ENCODE measurements around the gene TENM4. TPM values are rescaled to one million over a fixed set of nuclear protein-coding genes. Genes with fewer than 3 reads are reported as not detected.

Gene TENM4
- total RNA-seq, 4 donors from 2014 or later: 5.5 to 12.3 (median 8.9) TPM

DNA sequence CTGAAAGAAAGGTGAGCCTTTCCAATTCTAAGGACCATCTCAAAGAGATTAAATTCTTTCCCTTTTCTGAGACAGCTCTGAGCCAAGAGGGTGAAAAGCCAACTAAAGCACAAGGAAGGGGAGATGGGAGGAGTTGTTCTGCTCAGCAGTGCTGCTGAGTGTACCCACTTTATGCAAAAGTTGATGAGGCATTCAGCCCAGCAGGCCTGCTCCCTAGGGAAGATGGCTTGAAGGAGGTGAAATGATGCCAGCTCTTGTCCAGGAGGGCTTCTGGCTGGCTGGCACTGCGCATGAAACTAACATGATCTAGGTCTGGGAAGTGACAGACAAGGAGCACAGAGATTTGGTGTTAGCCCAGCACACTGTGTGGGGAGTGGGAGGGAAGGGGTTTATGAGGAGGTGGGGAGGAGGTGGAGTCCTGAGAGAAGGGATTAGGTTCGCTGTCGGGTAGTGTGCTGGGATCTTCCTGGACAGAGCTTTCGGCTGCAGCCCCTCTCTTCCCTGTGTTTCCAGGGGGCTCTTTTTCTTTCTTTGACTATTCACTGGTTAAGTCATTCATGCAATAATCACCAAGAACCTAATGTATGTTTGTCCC lies 640.6 kb downstream of the TENM4 start:
- TF ChIP-seq, protein P1, sequence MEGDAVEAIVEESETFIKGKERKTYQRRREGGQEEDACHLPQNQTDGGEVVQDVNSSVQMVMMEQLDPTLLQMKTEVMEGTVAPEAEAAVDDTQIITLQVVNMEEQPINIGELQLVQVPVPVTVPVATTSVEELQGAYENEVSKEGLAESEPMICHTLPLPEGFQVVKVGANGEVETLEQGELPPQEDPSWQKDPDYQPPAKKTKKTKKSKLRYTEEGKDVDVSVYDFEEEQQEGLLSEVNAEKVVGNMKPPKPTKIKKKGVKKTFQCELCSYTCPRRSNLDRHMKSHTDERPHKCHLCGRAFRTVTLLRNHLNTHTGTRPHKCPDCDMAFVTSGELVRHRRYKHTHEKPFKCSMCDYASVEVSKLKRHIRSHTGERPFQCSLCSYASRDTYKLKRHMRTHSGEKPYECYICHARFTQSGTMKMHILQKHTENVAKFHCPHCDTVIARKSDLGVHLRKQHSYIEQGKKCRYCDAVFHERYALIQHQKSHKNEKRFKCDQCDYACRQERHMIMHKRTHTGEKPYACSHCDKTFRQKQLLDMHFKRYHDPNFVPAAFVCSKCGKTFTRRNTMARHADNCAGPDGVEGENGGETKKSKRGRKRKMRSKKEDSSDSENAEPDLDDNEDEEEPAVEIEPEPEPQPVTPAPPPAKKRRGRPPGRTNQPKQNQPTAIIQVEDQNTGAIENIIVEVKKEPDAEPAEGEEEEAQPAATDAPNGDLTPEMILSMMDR (IDR thresholded peaks at IDR 0.05): no peak
- TF ChIP-seq POLR2AphosphoS5 (IDR thresholded peaks at IDR 0.05) (no peak), POLR2A (IDR thresholded peaks at IDR 0.05) (no peak), EP300 (IDR thresholded peaks at IDR 0.05) (no peak)
- H3K27me3 ChIP-seq: no peaks in the 10 kb centered on the region
- H3K27ac ChIP-seq: peak overlapping the region in 3 of 4 donors; percentile 75 to 80 (median 79)
- no peak for ATAC-seq
- no peak overlapping the region for H3K4me3 ChIP-seq
- no peaks in the 10 kb centered on the region for H3K36me3 ChIP-seq
- WGBS, 2 donors (ENCODE audit: low coverage in 1 of 2): 95 to 98% methylated on average over 4 of the region's 4 CpGs
- H3K9me3 ChIP-seq: no peaks in the 10 kb centered on the region
- H3K4me1 ChIP-seq: peaks cover 29 to 63% (median 35%) of the 10 kb centered on the region in 3 donors

DNA sequence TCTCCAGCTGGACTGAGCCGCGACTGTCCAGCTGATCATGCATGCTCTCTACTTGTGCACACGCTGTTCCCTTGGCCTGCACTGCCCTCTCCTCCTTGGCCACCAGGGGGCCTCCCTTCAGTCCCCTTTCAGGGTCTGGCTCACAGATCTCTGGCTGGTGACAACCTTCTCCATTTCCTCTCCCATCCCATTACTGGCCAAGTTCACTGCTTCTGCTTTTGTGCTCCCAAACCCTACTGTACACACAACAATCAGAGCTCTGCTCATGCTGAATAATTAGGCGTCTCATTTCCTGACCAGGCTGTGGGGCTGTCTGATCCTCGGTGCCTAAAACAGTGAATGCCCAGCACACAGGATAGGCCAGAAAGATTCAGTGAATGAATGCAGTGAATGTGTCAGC lies 642.2 kb downstream of the TENM4 start:
- no peaks in the 10 kb centered on the region for H3K27me3 ChIP-seq
- no peaks in the 10 kb centered on the region for H3K36me3 ChIP-seq
- peak; percentile 67 for ATAC-seq
- no peaks in the 10 kb centered on the region for H3K9me3 ChIP-seq
- H3K27ac ChIP-seq: peak overlapping the region in 3 of 4 donors; percentile 26 to 79 (median 75)
- no peak for TF ChIP-seq POLR2A (IDR thresholded peaks at IDR 0.05)
- TF ChIP-seq, protein P1 (IDR thresholded peaks at IDR 0.05): peak; percentile 75 to 88 (median 84)
- no peak overlapping the region for H3K4me3 ChIP-seq
- H3K4me1 ChIP-seq: peaks cover 29 to 63% (median 35%) of the 10 kb centered on the region in 3 donors
- 42 to 47% methylated on average over 4 to 5 of the region's 5 CpGs for WGBS, 2 donors (ENCODE audit: low coverage in 1 of 2)

DNA sequence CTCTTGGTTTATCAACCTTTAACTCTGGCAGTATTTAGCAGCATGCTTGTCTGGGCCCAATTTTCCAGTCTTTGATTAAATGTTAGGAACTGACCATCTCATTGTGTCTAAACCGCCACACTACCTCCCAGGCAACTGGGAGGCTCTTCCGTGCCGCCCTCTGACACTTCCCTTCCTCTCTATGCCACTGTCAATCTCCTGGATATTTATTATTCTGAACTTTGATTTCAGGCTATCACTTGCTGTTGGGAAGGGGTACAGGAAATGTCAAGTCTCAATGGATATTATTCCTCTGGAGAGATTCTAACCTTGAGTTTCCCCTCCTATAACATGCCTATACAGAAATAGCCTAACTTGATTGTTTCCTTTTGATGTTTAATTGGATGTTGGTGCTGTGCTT lies 643.3 kb downstream of the TENM4 start:
- Histone ChIP-seq H3K27ac (no peak overlapping the region), H3K9me3 (no peaks in the 10 kb centered on the region), H3K4me1 (peaks cover 29 to 58% (median 35%) of the 10 kb centered on the region in 3 donors), H3K27me3 (no peaks in the 10 kb centered on the region), H3K4me3 (no peak overlapping the region), H3K36me3 (no peaks in the 10 kb centered on the region)
- 63 to 80% methylated on average over 2 to 3 of the region's 3 CpGs for WGBS, 2 donors (ENCODE audit: low coverage in 1 of 2)
- no peak for TF ChIP-seq EP300 (IDR thresholded peaks at IDR 0.05)
- TF ChIP-seq, protein P1 (IDR thresholded peaks at IDR 0.05): no peak
- no peak for TF ChIP-seq POLR2A (IDR thresholded peaks at IDR 0.05)
- no peak for ATAC-seq

DNA sequence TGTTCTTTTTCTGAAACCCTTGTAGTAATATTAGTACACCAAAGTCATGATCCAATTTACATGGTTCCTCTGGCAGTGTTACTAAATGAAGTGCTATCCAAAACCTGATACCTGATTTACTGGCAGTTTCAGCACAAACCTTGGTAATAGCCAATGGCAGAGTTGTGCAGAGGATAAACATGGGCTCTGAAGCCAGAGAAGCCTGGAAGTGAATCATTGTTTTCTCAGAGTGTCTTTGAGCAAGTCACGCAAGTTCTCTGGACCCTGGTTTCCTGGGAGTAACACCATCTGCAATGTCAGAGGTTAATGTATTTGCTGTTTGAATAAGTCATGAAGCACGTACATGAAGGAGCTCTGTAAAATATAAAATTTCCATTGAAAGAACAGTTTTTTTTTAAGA lies 643.9 kb downstream of the TENM4 start:
- H3K9me3 ChIP-seq: no peaks in the 10 kb centered on the region
- H3K27me3 ChIP-seq: no peaks in the 10 kb centered on the region
- H3K4me3 ChIP-seq: no peak overlapping the region
- WGBS, 2 donors (ENCODE audit: low coverage in 1 of 2): 59 to 76% methylated on average over 2 of the region's 2 CpGs
- H3K27ac ChIP-seq: no peak overlapping the region
- no peaks in the 10 kb centered on the region for H3K36me3 ChIP-seq
- TF ChIP-seq POLR2AphosphoS5 (IDR thresholded peaks at IDR 0.05) (no peak), EP300 (IDR thresholded peaks at IDR 0.05) (no peak), POLR2A (IDR thresholded peaks at IDR 0.05) (no peak)
- TF ChIP-seq, protein P1 (IDR thresholded peaks at IDR 0.05): no peak
- no peak for ATAC-seq
- H3K4me1 ChIP-seq: peaks cover 24 to 52% (median 30%) of the 10 kb centered on the region in 3 donors

DNA sequence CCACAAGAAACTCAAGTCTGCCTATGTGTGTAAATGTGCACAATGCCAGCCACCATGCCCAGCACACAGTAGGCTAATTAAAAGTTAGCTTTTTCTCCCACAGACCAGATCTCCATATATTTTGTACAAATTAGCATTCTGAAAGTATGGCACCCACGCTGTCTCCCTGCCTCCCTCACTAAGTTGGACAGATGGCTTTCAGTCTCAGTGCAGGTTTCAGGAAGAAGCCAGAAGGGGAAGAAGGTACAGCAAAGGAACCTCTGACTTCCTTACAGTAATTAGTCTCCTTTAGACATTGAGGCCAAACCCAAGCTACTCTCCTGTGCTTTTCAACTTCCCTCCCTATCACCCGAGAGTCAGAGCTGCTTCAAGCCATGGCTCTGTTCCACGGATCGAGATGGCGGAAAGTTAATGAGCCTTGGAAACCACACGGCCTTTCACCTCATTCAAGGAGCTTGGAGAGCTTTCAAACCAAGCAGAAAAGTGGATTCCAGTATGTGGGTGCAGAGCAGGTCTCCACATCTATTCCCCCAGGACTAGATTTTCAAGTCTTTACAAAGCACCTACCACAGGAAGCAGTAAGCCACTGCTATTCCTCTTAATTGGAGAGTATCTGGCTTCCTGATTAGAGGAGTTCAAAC lies 645.1 kb downstream of the TENM4 start:
- ATAC-seq: no peak
- Histone ChIP-seq H3K27ac (no peak overlapping the region), H3K27me3 (no peaks in the 10 kb centered on the region), H3K4me1 (peaks cover 12 to 52% (median 20%) of the 10 kb centered on the region in 3 donors), H3K9me3 (no peaks in the 10 kb centered on the region), H3K4me3 (no peak overlapping the region), H3K36me3 (no peaks in the 10 kb centered on the region)
- 82 to 84% methylated on average over 5 to 6 of the region's 6 CpGs for WGBS, 2 donors (ENCODE audit: low coverage in 1 of 2)
- TF ChIP-seq POLR2AphosphoS5 (IDR thresholded peaks at IDR 0.05) (no peak), EP300 (IDR thresholded peaks at IDR 0.05) (no peak), POLR2A (IDR thresholded peaks at IDR 0.05) (no peak)
